ENCODE data around the gene GULP1.

- no peak for TF ChIP-seq PATZ1 (CRISPR knock-in tag; IDR thresholded peaks at IDR 0.05; ENCODE audit: borderline replicate concordance)
- TF ChIP-seq ZNF70 (CRISPR knock-in tag; IDR thresholded peaks at IDR 0.05): no peak
- TF ChIP-seq TOX (CRISPR knock-in tag; IDR thresholded peaks at IDR 0.05; ENCODE audit: borderline replicate concordance): no peak
- TF ChIP-seq OSR1 (CRISPR knock-in tag; IDR thresholded peaks at IDR 0.05): no peak
- no peak for TF ChIP-seq ZNF565 (CRISPR knock-in tag; conservative IDR thresholded peaks at IDR 0.05; ENCODE audit: low read depth)
- no peak for TF ChIP-seq ZC3H10 (CRISPR knock-in tag; IDR thresholded peaks at IDR 0.05)
Observed at GRCh38 chr2:188573453-188573852, 281.8 kb downstream of the GULP1 start.
